Measurements from ENCODE around the gene ZNF853.
"Not testable (repeated sequence)": the region's sequence is repeated elsewhere in the genome, so short reads cannot be mapped to it uniquely, and the experiment has no call there.

ZNF853 gene

GRCh38 chr7:6653071-6654003 lies 37.9 kb downstream of the ZNF853 start:
- no peak for DNase-seq

GRCh38 chr7:6654113-6654841 lies 38.9 kb downstream of the ZNF853 start:
- DNase-seq: no peak

- DNase-seq: no peak
These were observed 39.6 kb downstream of the ZNF853 start for GRCh38 chr7:6654842-6655610.

- DNase-seq: no peak
These were observed 40.4 kb downstream of the ZNF853 start for GRCh38 chr7:6655636-6656385.

- DNase-seq: no peak
These were observed 41.0 kb downstream of the ZNF853 start for GRCh38 chr7:6656413-6656812.

- no peak for DNase-seq
These were observed 43.4 kb downstream of the ZNF853 start for GRCh38 chr7:6658618-6659345.

- DNase-seq: not testable (repeated sequence)
These were observed 55.4 kb downstream of the ZNF853 start for GRCh38 chr7:6670851-6671250.

Data from NCI-H2171 (cell line).